Neuronal stem cell (in vitro differentiated cells): Measurements from ENCODE around the gene CXXC5.

Experiments used
- DNase-seq: peaks from one replicate; pipeline ENCODE4 v3.0.0-alpha.2; 2013; ENCODE audit warnings: low spot score
- H2AFZ ChIP-seq: one replicate; pipeline ENCODE4 v1.6.1; 2013; ENCODE audit warnings: mild to moderate bottlenecking, low read length, inconsistent platforms
- H2AK5ac ChIP-seq: 2 replicates; pipeline ENCODE4 v1.6.1; 2013; ENCODE audit warnings: low read depth, mild to moderate bottlenecking, inconsistent platforms, low read length, moderate library complexity, mixed read lengths
- H2BK120ac ChIP-seq: 2 replicates; pipeline ENCODE4 v1.6.1; 2013; ENCODE audit warnings: low read depth, mild to moderate bottlenecking, inconsistent platforms, low read length, moderate library complexity, mixed read lengths
- H2BK12ac ChIP-seq: one replicate; pipeline ENCODE4 v1.6.1; 2013; ENCODE audit warnings: low read length, inconsistent platforms
- H2BK15ac ChIP-seq: 2 replicates; pipeline ENCODE4 v1.6.1; 2013; ENCODE audit warnings: mild to moderate bottlenecking, low read length, inconsistent platforms, mixed read lengths
- H2BK5ac ChIP-seq: one replicate; pipeline ENCODE4 v1.6.1; 2013; ENCODE audit warnings: inconsistent platforms, mild to moderate bottlenecking, low read length, moderate library complexity
- H3K14ac ChIP-seq: one replicate; pipeline ENCODE4 v1.6.1; 2013; ENCODE audit warnings: low read length, inconsistent platforms
- H3K18ac ChIP-seq: 2 replicates; pipeline ENCODE4 v1.6.1; 2013; ENCODE audit warnings: low read length, inconsistent platforms
- H3K23ac ChIP-seq: 2 replicates; pipeline ENCODE4 v1.6.1; 2013; ENCODE audit warnings: low read depth, mild to moderate bottlenecking, mixed read lengths, low read length, inconsistent platforms; ENCODE audit not compliant: poor library complexity
- H3K27ac ChIP-seq: replicated peaks from 3 replicates; pipeline ENCODE4 v1.5.1; 2013; ENCODE audit warnings: low read length, inconsistent platforms
- H3K27me3 ChIP-seq, 3 experiments: 2 replicates each; pipeline ENCODE4 v1.6.1; 2013; ENCODE audit warnings: low read length in 3 of 3, mild to moderate bottlenecking in 2 of 3, inconsistent platforms in 1 of 3, low read depth in 1 of 3, mixed read lengths in 1 of 3, moderate library complexity in 1 of 3; ENCODE audit not compliant: control insufficient read depth in 3 of 3, insufficient read depth in 3 of 3
- H3K36me3 ChIP-seq, 2 donors: replicated peaks in 1 of 2; 2 replicates each; pipeline ENCODE4 v1.6.1; 2013; ENCODE audit warnings: low read length in 2 of 2; ENCODE audit not compliant: control insufficient read depth in 2 of 2, insufficient read depth in 2 of 2
- H3K4ac ChIP-seq: 2 replicates; pipeline ENCODE4 v1.6.1; 2013; ENCODE audit warnings: inconsistent platforms, mild to moderate bottlenecking, low read length, moderate library complexity
- H3K4me1 ChIP-seq, 2 donors: 1 replicate in 1 of 2; 2 replicates in 1 of 2; pipeline ENCODE4 v1.6.1; 2013; ENCODE audit warnings: low read length in 2 of 2, low read depth in 1 of 2; ENCODE audit not compliant: control insufficient read depth in 2 of 2, insufficient read depth in 1 of 2
- H3K4me2 ChIP-seq: one replicate; pipeline ENCODE4 v1.6.1; 2013; ENCODE audit warnings: mild to moderate bottlenecking, low read length, inconsistent platforms; ENCODE audit not compliant: insufficient read depth, poor library complexity, severe bottlenecking
- H3K4me3 ChIP-seq, 2 donors: 2 replicates each; pipeline ENCODE4 v1.5.1; 2013; ENCODE audit warnings: low read length in 2 of 2, mild to moderate bottlenecking in 2 of 2, inconsistent platforms in 1 of 2, moderate library complexity in 1 of 2
- H3K79me1 ChIP-seq: one replicate; pipeline ENCODE4 v1.6.1; 2013; ENCODE audit warnings: low read depth, mild to moderate bottlenecking, inconsistent platforms, low read length, moderate library complexity
- H3K9ac ChIP-seq: one replicate; pipeline ENCODE4 v1.6.1; 2013; ENCODE audit warnings: mild to moderate bottlenecking, low read depth, low read length, inconsistent platforms; ENCODE audit not compliant: poor library complexity
- H3K9me3 ChIP-seq, 2 donors: replicated peaks in 1 of 2; 2 replicates each; pipeline versions ENCODE3 to v1.6.1; 2013; ENCODE audit warnings: low read length in 2 of 2, mild to moderate bottlenecking in 2 of 2, inconsistent platforms in 1 of 2, low read depth in 1 of 2, mixed read lengths in 1 of 2, moderate library complexity in 1 of 2; ENCODE audit not compliant: control insufficient read depth in 2 of 2, insufficient read depth in 1 of 2
- H4K8ac ChIP-seq: one replicate; pipeline ENCODE4 v1.6.1; 2013; ENCODE audit warnings: low read depth, mild to moderate bottlenecking, inconsistent platforms, low read length, moderate library complexity
- H4K91ac ChIP-seq: one replicate; pipeline ENCODE4 v1.6.1; 2013; ENCODE audit warnings: low read length, low read depth, mild to moderate bottlenecking, inconsistent platforms; ENCODE audit not compliant: poor library complexity
- WGBS, 2 donors: extraction: QIAGEN DNeasy Blood & Tissue Kit; methylation state at CpG; one replicate each; pipeline ENCODE4 v1.1.7; 2013; ENCODE audit warnings: missing lambda C conversion rate in 2 of 2, mixed read lengths in 1 of 2; ENCODE audit not compliant: insufficient read length in 2 of 2, insufficient replicate concordance in 1 of 2; ENCODE audit errors: extremely low coverage in 2 of 2; 5-methylcytosine and 5-hydroxymethylcytosine counted together

The CXXC5 gene

GRCh38 chr5:139650031-139650688 is 2.0 kb downstream of the CXXC5 start:
- peak overlapping the region; percentile 81 for H3K27ac ChIP-seq
- H4K91ac ChIP-seq, result no peak overlapping the region
- no peak overlapping the region for H2AFZ ChIP-seq
- peaks cover 0 to 6% of the 10 kb centered on the region in 2 donors for H3K36me3 ChIP-seq
- H3K9ac ChIP-seq, result peak overlapping the region; percentile 66
- H3K4me2 ChIP-seq, result peak overlapping the region; percentile 99
- H2AK5ac ChIP-seq, result peak overlapping the region; percentile 88
- peak overlapping the region; percentile 95 for H3K18ac ChIP-seq
- WGBS, 2 donors, result no CpG with 5 or more reads among the region's 48 CpGs
- no peak overlapping the region for H4K8ac ChIP-seq
- no peak overlapping the region for H3K14ac ChIP-seq
- peak overlapping the region; percentile 66 for H2BK5ac ChIP-seq
- H2BK120ac ChIP-seq, result peak overlapping the region; percentile 69
- H2BK15ac ChIP-seq, result peak overlapping the region; percentile 62
- H3K4ac ChIP-seq, result no peak overlapping the region
- H3K23ac ChIP-seq, result no peak overlapping the region
- H3K27me3 ChIP-seq, result peaks cover 0 to 23% (median 0%) of the 10 kb centered on the region in 3 experiments
- DNase-seq, result no peak
- H3K4me3 ChIP-seq, result peak overlapping the region; percentile 88 to 90
- H3K9me3 ChIP-seq, result no peaks in the 10 kb centered on the region
- no peak overlapping the region for H2BK12ac ChIP-seq
- H3K79me1 ChIP-seq, result peaks cover 17% of the 10 kb centered on the region
- H3K4me1 ChIP-seq, result peaks cover 40 to 48% of the 10 kb centered on the region in 2 donors

GRCh38 chr5:139650689-139651042 is 2.5 kb downstream of the CXXC5 start:
- H2AFZ ChIP-seq, result no peak overlapping the region
- peaks cover 17% of the 10 kb centered on the region for H3K79me1 ChIP-seq
- H2BK12ac ChIP-seq, result peak overlapping the region; percentile 85
- H2BK120ac ChIP-seq, result peak overlapping the region; percentile 69
- DNase-seq, result no peak
- peak overlapping the region; percentile 79 for H2BK5ac ChIP-seq
- no peak overlapping the region for H4K8ac ChIP-seq
- H4K91ac ChIP-seq, result no peak overlapping the region
- H3K9ac ChIP-seq, result peak overlapping the region; percentile 85
- H2AK5ac ChIP-seq, result peak overlapping the region; percentile 88
- H3K4me2 ChIP-seq, result peak overlapping the region; percentile 99
- peak overlapping the region; percentile 62 for H2BK15ac ChIP-seq
- no peaks in the 10 kb centered on the region for H3K9me3 ChIP-seq
- peak overlapping the region; percentile 74 for H3K23ac ChIP-seq
- H3K36me3 ChIP-seq, result peaks cover 0 to 6% of the 10 kb centered on the region in 2 donors
- H3K27me3 ChIP-seq, result peaks cover 0 to 20% (median 0%) of the 10 kb centered on the region in 3 experiments
- WGBS, 2 donors, result no CpG with 5 or more reads among the region's 13 CpGs
- peak overlapping the region; percentile 85 for H3K4ac ChIP-seq
- peak overlapping the region; percentile 81 for H3K27ac ChIP-seq
- no peak overlapping the region for H3K14ac ChIP-seq
- H3K4me3 ChIP-seq, result peak overlapping the region; percentile 88 to 90
- H3K4me1 ChIP-seq, result peaks cover 42 to 51% of the 10 kb centered on the region in 2 donors
- peak overlapping the region; percentile 95 for H3K18ac ChIP-seq

- Histone ChIP-seq H3K79me1 (peaks cover 19% of the 10 kb centered on the region), H3K18ac (peak overlapping the region; percentile 95), H3K14ac (no peak overlapping the region), H3K4me1 (peaks cover 48 to 57% of the 10 kb centered on the region in 2 donors), H3K27ac (peak overlapping the region; percentile 90), H2AFZ (no peak overlapping the region), H3K4ac (peak overlapping the region; percentile 85), H3K23ac (peak overlapping the region; percentile 74), H3K9me3 (no peaks in the 10 kb centered on the region), H2BK120ac (peak overlapping the region; percentile 69), H4K8ac (no peak overlapping the region), H3K4me3 (peak overlapping the region; percentile 88 to 90), H3K9ac (peak overlapping the region; percentile 85), H4K91ac (no peak overlapping the region), H2BK15ac (peak overlapping the region; percentile 62), H3K36me3 (peaks cover 0 to 6% of the 10 kb centered on the region in 2 donors), H2BK5ac (peak overlapping the region; percentile 79), H3K27me3 (peaks cover 0 to 15% (median 0%) of the 10 kb centered on the region in 3 experiments), H2AK5ac (peak overlapping the region; percentile 88), H3K4me2 (peak overlapping the region; percentile 99), H2BK12ac (peak overlapping the region; percentile 85)
- WGBS, 2 donors, result no CpG with 5 or more reads among the region's 14 CpGs
- no peak for DNase-seq
Measured at GRCh38 chr5:139651043-139651834, 3.1 kb downstream of the CXXC5 start.
